ENCODE data around the gene BIRC3.
"Not testable (repeated sequence)": the region's sequence is repeated elsewhere in the genome, so short reads cannot be mapped to it uniquely, and the experiment has no call there.

Gene BIRC3

GRCh38 chr11:102296757-102297156 is 20.5 kb upstream of the BIRC3 start:
- DNase-seq = not testable (repeated sequence)

- DNase-seq = not testable (repeated sequence)
Measured at GRCh38 chr11:102300837-102301236, 16.4 kb upstream of the BIRC3 start.

GRCh38 chr11:102302241-102302640 is 15.0 kb upstream of the BIRC3 start:
- peak in 1 of 3 donors; percentile 15 for DNase-seq

- peak in 1 of 3 donors; percentile 16 for DNase-seq
Measured at GRCh38 chr11:102304686-102305085, 12.6 kb upstream of the BIRC3 start.

GRCh38 chr11:102305352-102306047 is 11.8 kb upstream of the BIRC3 start:
- DNase-seq = peak in 1 of 3 donors; percentile 13

- peak in 1 of 3 donors; percentile 5 for DNase-seq
Measured at GRCh38 chr11:102306048-102306597, 11.2 kb upstream of the BIRC3 start.

GRCh38 chr11:102306817-102307726 is 10.2 kb upstream of the BIRC3 start:
- DNase-seq = peak; percentile 57 to 68 (median 63)

- DNase-seq = peak in 2 of 3 donors; percentile 46 to 48
Measured at GRCh38 chr11:102307727-102308038, 9.6 kb upstream of the BIRC3 start.

GRCh38 chr11:102309621-102310541 is 7.4 kb upstream of the BIRC3 start:
- peak in 1 of 3 donors; percentile 31 for DNase-seq

GRCh38 chr11:102312667-102313066 is 4.6 kb upstream of the BIRC3 start:
- DNase-seq = peak; percentile 39 to 69 (median 59)

- DNase-seq = peak in 1 of 3 donors; percentile 18
Measured at GRCh38 chr11:102313238-102313940, 3.9 kb upstream of the BIRC3 start.

GRCh38 chr11:102314784-102315183 is 2.5 kb upstream of the BIRC3 start:
- peak in 1 of 3 donors; percentile 6 for DNase-seq

- peak in 1 of 3 donors; percentile 20 for DNase-seq
Measured at GRCh38 chr11:102316346-102316904, 859 bp upstream of the BIRC3 start.

GRCh38 chr11:102317768-102318103 is 452 bp downstream of the BIRC3 start:
- DNase-seq = peak in 2 of 3 donors; percentile 33 to 35

GRCh38 chr11:102318469-102318868 is 1.2 kb downstream of the BIRC3 start:
- DNase-seq = peak; percentile 81 to 87 (median 82)

- peak in 1 of 3 donors; percentile 18 for DNase-seq
Measured at GRCh38 chr11:102319544-102319943, 2.3 kb downstream of the BIRC3 start.

- DNase-seq = no peak
Measured at GRCh38 chr11:102320188-102320587, 2.9 kb downstream of the BIRC3 start.

GRCh38 chr11:102320679-102321078 is 3.4 kb downstream of the BIRC3 start:
- no peak for DNase-seq

- DNase-seq = no peak
Measured at GRCh38 chr11:102322560-102322959, 5.3 kb downstream of the BIRC3 start.

GRCh38 chr11:102323542-102324251 is 6.4 kb downstream of the BIRC3 start:
- DNase-seq = peak in 1 of 3 donors; percentile 18

- DNase-seq = no peak
Measured at GRCh38 chr11:102325088-102325487, 7.8 kb downstream of the BIRC3 start.

Data from suppressor macrophage treated with lipopolysaccharide for 1 hour (primary cell).